ENCODE data around the gene EFEMP2.

DNA sequence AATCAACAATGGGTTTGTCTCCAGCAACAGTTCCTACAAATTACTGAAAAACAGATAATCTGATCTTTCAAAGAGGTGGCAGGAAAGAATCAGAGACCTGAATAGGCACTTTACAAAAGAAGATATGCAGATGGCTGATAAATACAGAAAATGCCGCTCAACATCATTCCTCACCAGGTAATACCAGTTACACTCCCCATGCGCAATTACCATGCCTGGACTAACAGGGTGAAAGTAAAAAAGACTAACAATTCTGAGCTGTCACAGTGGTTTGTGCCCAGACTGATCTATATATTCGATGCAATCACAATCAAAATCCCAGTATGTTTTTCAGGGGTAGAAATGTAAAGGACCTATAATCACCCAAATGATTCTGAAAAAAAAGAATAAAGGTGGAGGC lies 28.8 kb downstream of the EFEMP2 start:
- no peak for TF ChIP-seq ZNF274 (IDR thresholded peaks at IDR 0.05; ENCODE audit: low read depth, low read length)
- TF ChIP-seq YY1 (IDR thresholded peaks at IDR 0.05; ENCODE audit: insufficient read depth, insufficient read length): no peak
- no peak for TF ChIP-seq SUZ12 (IDR thresholded peaks at IDR 0.05; ENCODE audit: extremely low read depth, insufficient read depth, insufficient read length)
